HCT116 (cell line): ENCODE results near the gene SORCS2. TPM values are rescaled to one million over a fixed set of nuclear protein-coding genes. Genes with fewer than 3 reads are reported as not detected.

Experiments
- ATAC-seq: fragments of 200-7000 bp; cut with Tn5 transposase; 2 replicates; pipeline ENCODE4 v1.9.1; 2020; ENCODE audit warnings: mild to moderate bottlenecking, moderate library complexity
- BruUV-seq: library from RNA; stranded (reverse); fragments of 400-500 nt; replicated peaks from 2 replicates; lab custom pipeline; 2021; lab: Mats Ljungman, UMichigan
- CTCF ChIA-PET: fragments of 300-600 bp; sonication (Branson Sonifier 250); formaldehyde crosslinking; loops from one replicate; lab custom pipeline; 2021; ENCODE audit warnings: antibody characterized with exemption; lab: Charles Lee
- POLR2A ChIA-PET: fragments of 300-600, 350-600 bp; sonication (Branson Sonifier 250); formaldehyde crosslinking; loops from one replicate; lab custom pipeline; 2021; ENCODE audit warnings: antibody characterized with exemption; lab: Charles Lee
- RAD21 ChIA-PET, 2 experiments: fragments of 300-600 bp; sonication (Branson Sonifier 250); formaldehyde crosslinking; loops; one replicate each; lab custom pipeline; 2023; ENCODE audit warnings: low total read pairs in 2 of 2; ENCODE audit not compliant: uncharacterized antibody in 2 of 2, unreplicated experiment in 2 of 2, low non-redundant PET in 1 of 2; lab: Charles Lee
- DNase-seq: peaks from one replicate; pipeline ENCODE4 v3.0.0-alpha.2; 2010; ENCODE audit warnings: low read depth, low spot score
- H2AFZ ChIP-seq: fragments of 200-600 bp; shearing (Covaris generic), sonication (generic); 2 replicates; pipeline ENCODE4 v1.6.1; 2017; ENCODE audit warnings: low read depth, mixed run types, mixed read lengths, antibody characterized with exemption, low read length; ENCODE audit not compliant: poor library complexity, severe bottlenecking
- H3K27ac ChIP-seq: 2 replicates; pipeline ENCODE4 v1.5.1; 2012; ENCODE audit warnings: low read depth, low read length
- H3K27me3 ChIP-seq: fragments of 200-600 bp; sonication (generic); 2 replicates; pipeline ENCODE4 v1.6.1; 2016; ENCODE audit warnings: mixed run types, low read length, mixed read lengths; ENCODE audit not compliant: insufficient read depth
- H3K36me3 ChIP-seq, 2 experiments: fragments of 200-500 bp in 1 of 2; fragments of 200-600 bp in 1 of 2; sonication (Bioruptor generic) in 1 of 2; sonication (generic) in 1 of 2; 2 replicates each; pipeline versions ENCODE4 v1.5.1 to v1.6.1; 2014 to 2016; ENCODE audit warnings: low read length in 2 of 2, inconsistent platforms in 1 of 2, mixed read lengths in 1 of 2, mixed run types in 1 of 2; ENCODE audit not compliant: insufficient read depth in 2 of 2, control insufficient read depth in 1 of 2
- H3K4me1 ChIP-seq, 2 experiments: fragments of 200-600 bp in 1 of 2; sonication (generic) in 1 of 2; 2 replicates each; pipeline versions ENCODE4 v1.5.1 to v1.6.1; 2012 to 2017; ENCODE audit warnings: low read length in 2 of 2, inconsistent platforms in 1 of 2, mild to moderate bottlenecking in 1 of 2, mixed read lengths in 1 of 2, mixed run types in 1 of 2, moderate library complexity in 1 of 2; ENCODE audit not compliant: insufficient read depth in 2 of 2, control insufficient read depth in 1 of 2
- H3K4me2 ChIP-seq: fragments of 200-600 bp; sonication (generic); 2 replicates; pipeline ENCODE4 v1.6.1; 2017; ENCODE audit warnings: mixed run types, low read length, mixed read lengths
- H3K4me3 ChIP-seq, 2 experiments: fragments of 200-600 bp in 1 of 2; sonication (generic) in 1 of 2; replicated peaks in 1 of 2; 2 replicates each; pipeline ENCODE4 v1.5.1; 2011 to 2016; ENCODE audit warnings: low read length in 2 of 2, control low read depth in 1 of 2, low read depth in 1 of 2, mild to moderate bottlenecking in 1 of 2, mixed read lengths in 1 of 2, mixed run types in 1 of 2
- H3K79me2 ChIP-seq: fragments of 200-600 bp; sonication (generic); 2 replicates; pipeline ENCODE4 v1.6.1; 2017; ENCODE audit warnings: mild to moderate bottlenecking, mixed run types, low read length, moderate library complexity, mixed read lengths; ENCODE audit not compliant: insufficient read depth
- H3K9ac ChIP-seq: fragments of 200-600 bp; sonication (generic); 2 replicates; pipeline ENCODE4 v1.6.1; 2016; ENCODE audit warnings: low read length, mixed read lengths
- H3K9me2 ChIP-seq: fragments of 200-600 bp; sonication (generic), shearing (Covaris generic); 2 replicates; pipeline ENCODE4 v1.6.1; 2017; ENCODE audit warnings: mixed run types, mild to moderate bottlenecking, moderate library complexity; ENCODE audit not compliant: insufficient read depth
- H3K9me3 ChIP-seq, 2 experiments: fragments of 200-500 bp in 1 of 2; fragments of 200-600 bp in 1 of 2; sonication (Bioruptor generic) in 1 of 2; sonication (generic) in 1 of 2; 2 replicates each; pipeline ENCODE4 v1.6.1; 2014 to 2017; ENCODE audit warnings: low read length in 2 of 2, mixed read lengths in 2 of 2, inconsistent platforms in 1 of 2, low read depth in 1 of 2, mild to moderate bottlenecking in 1 of 2, mixed run types in 1 of 2, moderate library complexity in 1 of 2; ENCODE audit not compliant: control insufficient read depth in 1 of 2, insufficient read depth in 1 of 2
- H4K20me1 ChIP-seq: fragments of 200-600 bp; sonication (generic), shearing (Covaris generic); 2 replicates; pipeline ENCODE4 v1.6.1; 2017; ENCODE audit warnings: mixed run types, mild to moderate bottlenecking, moderate library complexity; ENCODE audit not compliant: insufficient read depth
- ATF3 ChIP-seq: IDR thresholded peaks from 2 replicates; pipeline ENCODE4 v1.6.1; 2012
- CBX3 ChIP-seq: IDR thresholded peaks from 2 replicates; pipeline ENCODE4 v1.6.1; 2012; ENCODE audit warnings: low read depth
- CEBPB ChIP-seq: IDR thresholded peaks from 2 replicates; pipeline ENCODE4 v1.6.1; 2012; ENCODE audit warnings: low read depth
- CTCF ChIP-seq, 3 experiments: fragments of 200-600 bp in 1 of 3; sonication (generic) in 1 of 3; IDR thresholded peaks in 2 of 3; conservative IDR thresholded peaks in 1 of 3; 2 replicates each; pipeline ENCODE4 v1.5.1; 2012 to 2017; ENCODE audit warnings: low read depth in 2 of 3, low read length in 2 of 3, antibody characterized with exemption in 1 of 3, borderline replicate concordance in 1 of 3, control low read depth in 1 of 3, mild to moderate bottlenecking in 1 of 3, mixed read lengths in 1 of 3, mixed run types in 1 of 3, moderate library complexity in 1 of 3; ENCODE audit not compliant: insufficient read depth in 1 of 3
- ELF1 ChIP-seq: IDR thresholded peaks from 2 replicates; pipeline ENCODE4 v1.6.1; 2012; ENCODE audit warnings: low read depth, borderline replicate concordance
- POLR2A ChIP-seq: IDR thresholded peaks from 2 replicates; pipeline ENCODE4 v1.7.0; 2011; ENCODE audit warnings: borderline replicate concordance; ENCODE audit not compliant: insufficient read depth, insufficient read length; ENCODE audit errors: extremely low read depth
- RAD21 ChIP-seq: IDR thresholded peaks from 2 replicates; pipeline ENCODE4 v1.6.1; 2012; ENCODE audit warnings: low read depth, mild to moderate bottlenecking
- REST ChIP-seq: IDR thresholded peaks from 2 replicates; pipeline ENCODE4 v1.6.1; 2012; ENCODE audit warnings: low read depth
- SP1 ChIP-seq: IDR thresholded peaks from 2 replicates; pipeline ENCODE4 v1.6.1; 2012; ENCODE audit warnings: low read depth
- SRF ChIP-seq: IDR thresholded peaks from 2 replicates; pipeline ENCODE4 v1.6.1; 2012; ENCODE audit warnings: low read depth
- TCF7L2 ChIP-seq: IDR thresholded peaks from 2 replicates; pipeline ENCODE4 v1.7.0; 2011; ENCODE audit warnings: borderline replicate concordance, inconsistent platforms; ENCODE audit not compliant: insufficient read depth, insufficient read length; ENCODE audit errors: extremely low read depth
- ZFX ChIP-seq: fragments of 450-650 bp; IDR thresholded peaks from 2 replicates; pipeline ENCODE4 v1.6.1; 2017
- intact Hi-C: fragments of 100-400 bp; cut with micrococcal nuclease; formaldehyde crosslinking; loops from 2 replicates; pipeline ENCODE4 v1.10.0; 2022
- total RNA-seq: library from RNA; stranded (reverse); gene quantifications from one replicate; pipeline ENCODE4 v1.2.1, GENCODE V29; 2021; ENCODE audit not compliant: unreplicated experiment

SORCS2 gene
- total RNA-seq, 1 experiment from 2014 or later = 0.37 TPM

- no peak overlapping the region for H3K4me3 ChIP-seq
Observed at GRCh38 chr4:7676398-7676922, 484.1 kb downstream of the SORCS2 start.

More at GRCh38 chr4:7676398-7676922, 484.1 kb downstream of the SORCS2 start:
- ATAC-seq (no peak), DNase-seq (no peak)
- H3K4me1 ChIP-seq = no peaks in the 10 kb centered on the region
- H3K9me2 ChIP-seq = no peaks in the 10 kb centered on the region
- H3K27ac ChIP-seq = no peak overlapping the region
- intact Hi-C loops = no loop called here
- ChIA-PET POLR2A (no interaction called here), RAD21 (no interaction called here), CTCF (no interaction called here)
- H3K79me2 ChIP-seq = no peaks in the 10 kb centered on the region
- no peaks in the 10 kb centered on the region for H4K20me1 ChIP-seq
- no peaks in the 10 kb centered on the region for H3K36me3 ChIP-seq
- no peak overlapping the region for H3K9ac ChIP-seq
- BruUV-seq = no TSS peak
- H3K27me3 ChIP-seq = peaks cover 21% of the 10 kb centered on the region
- H3K9me3 ChIP-seq = no peaks in the 10 kb centered on the region
- TF ChIP-seq TCF7L2 (no peak), ATF3 (no peak), RAD21 (no peak), POLR2A (no peak), CEBPB (no peak), REST (no peak), SP1 (no peak), ELF1 (no peak), CTCF (IDR thresholded peaks at IDR 0.05 in 2 of 3, conservative IDR thresholded peaks at IDR 0.05 in 1 of 3; ENCODE audit: borderline replicate concordance in 1 of 3, insufficient read depth in 1 of 3, low read depth in 2 of 3, low read length in 2 of 3) (no peak), ZFX (no peak), SRF (no peak), CBX3 (no peak)
- H2AFZ ChIP-seq = no peak overlapping the region
- no peak overlapping the region for H3K4me2 ChIP-seq
